ENCODE data around the gene GOLGA6C.

- TF ChIP-seq CTCF (IDR thresholded peaks at IDR 0.05) (no peak), POLR2A (IDR thresholded peaks at IDR 0.05) (no peak)
These were observed 32.0 kb upstream of the GOLGA6C start for GRCh38 chr15:75225951-75226732.

Measured in ovary (tissue), 3 donors.